DOHH2 (cell line): ENCODE results near the gene GRM4.

Experiments used
- CTCF ChIP-seq: fragments of 200-600 bp; sonication (generic); IDR thresholded peaks from one replicate; pipeline ENCODE4 v1.5.1; 2014; ENCODE audit warnings: antibody characterized with exemption, mild to moderate bottlenecking, low read depth, low read length; ENCODE audit not compliant: poor library complexity, severe bottlenecking
- EZH2phosphoT487 ChIP-seq: fragments of 200-600 bp; sonication (generic); IDR thresholded peaks from 2 replicates; pipeline ENCODE4 v1.6.1; 2017; ENCODE audit warnings: borderline replicate concordance, mild to moderate bottlenecking, antibody characterized with exemption, low read length, moderate library complexity, mixed read lengths

DNA sequence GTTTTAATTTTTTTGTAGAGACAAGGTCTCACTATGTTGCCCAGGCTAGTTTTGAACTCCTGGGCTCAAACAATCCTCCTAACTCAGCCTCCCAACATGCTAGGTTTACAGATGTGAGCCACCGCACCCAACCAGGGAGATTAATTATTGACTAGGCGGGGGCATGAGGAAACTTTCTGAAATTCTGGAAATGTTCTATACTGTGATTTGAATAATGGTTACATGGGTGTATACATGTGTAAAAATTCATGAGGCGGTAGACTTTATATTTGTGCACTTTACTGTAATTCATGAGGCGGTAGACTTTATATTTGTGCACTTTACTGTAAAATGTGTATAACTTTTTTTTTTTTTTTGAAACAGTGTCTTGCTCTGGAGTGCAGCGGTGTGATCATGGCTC, 147.2 kb downstream of the GRM4 start:
- TF ChIP-seq CTCF, result no peak
- no peak for TF ChIP-seq EZH2phosphoT487
